HG03175 (cell line): ENCODE results near the gene DPCD.
A peak's percentile ranks its signal among the peaks of the same experiment; 100 is the strongest.

Experiments
- ATAC-seq: cut with Tn5 transposase; IDR thresholded peaks from one replicate; pipeline ENCODE4 v1.9.1; 2021; ENCODE audit warnings: mild to moderate bottlenecking, moderate library complexity; ENCODE audit not compliant: unreplicated experiment

The DPCD gene

DNA sequence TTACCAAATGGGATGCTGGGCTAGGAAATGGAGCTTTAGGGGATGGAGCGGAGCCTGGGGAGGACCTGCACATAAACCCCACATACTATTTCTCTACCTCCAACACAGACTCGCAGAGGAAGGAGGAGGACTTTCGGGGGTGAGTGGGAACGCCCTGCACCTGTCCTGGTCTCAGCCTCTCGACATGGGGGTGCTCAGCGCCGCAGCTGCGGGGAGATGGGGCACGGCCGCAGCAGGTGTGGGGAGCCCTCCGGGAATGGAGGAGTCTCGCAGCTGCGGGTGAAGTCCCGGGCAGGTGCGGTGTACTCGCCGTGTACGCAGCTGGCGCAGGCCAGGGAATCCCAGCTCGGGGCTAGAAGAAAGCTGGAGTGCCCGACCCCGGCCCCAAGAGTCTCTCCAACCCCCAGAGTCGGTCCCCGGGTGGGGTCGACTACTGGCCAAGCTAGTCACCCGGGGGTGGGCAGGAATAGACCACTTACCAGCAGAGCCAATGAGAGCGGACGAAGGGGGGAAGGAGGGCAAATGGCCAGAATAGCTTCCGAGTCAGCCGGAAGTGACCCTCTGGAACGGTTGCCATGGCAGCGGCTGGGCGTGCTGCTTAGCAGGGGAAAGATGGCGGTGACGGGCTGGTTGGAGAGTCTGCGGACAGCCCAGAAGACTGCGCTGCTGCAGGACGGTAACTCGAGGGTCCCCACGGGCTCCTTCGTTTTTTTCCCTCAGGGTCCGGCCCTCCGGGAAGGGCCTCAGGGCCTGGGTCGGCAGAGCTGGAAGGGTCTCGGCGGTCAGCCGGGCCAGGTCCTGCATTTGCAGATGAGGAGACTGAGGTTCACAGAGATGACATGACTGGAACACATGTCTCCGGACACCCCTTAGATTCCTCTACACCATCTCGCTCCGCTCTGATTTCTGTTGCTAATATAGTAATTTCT lies at the start of gene DPCD, which contains the start of gene POLL:
Gene DPCD (plus strand): TSS at position 597 of the 929 bp plus-strand sequence. CDS start 16 bp downstream, at position 613.
Gene POLL (minus strand): TSS at position 533 of the 929 bp plus-strand sequence. CDS start 897 bp downstream, outside the sequence.
- peak; percentile 96 for ATAC-seq

DNA sequence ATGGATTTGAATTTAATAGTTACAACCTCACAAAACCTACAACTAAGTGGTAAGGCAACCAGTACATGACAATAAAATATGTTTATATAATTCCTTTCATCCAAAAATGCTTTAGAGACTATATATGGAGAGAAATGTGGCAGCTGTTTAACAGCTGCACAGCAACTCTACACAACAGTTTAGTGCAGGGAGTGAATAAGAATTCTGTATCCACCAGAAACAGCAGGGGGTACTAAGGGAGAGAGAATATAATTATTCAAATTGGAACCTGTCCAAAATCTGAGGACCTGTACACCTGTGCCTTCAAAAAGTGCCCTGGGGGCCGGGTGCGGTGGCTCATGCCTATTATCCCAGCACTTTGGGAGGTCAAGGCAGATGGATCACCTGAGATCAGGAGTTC lies 49.7 kb upstream of the DPCD start:
- ATAC-seq: no peak

DNA sequence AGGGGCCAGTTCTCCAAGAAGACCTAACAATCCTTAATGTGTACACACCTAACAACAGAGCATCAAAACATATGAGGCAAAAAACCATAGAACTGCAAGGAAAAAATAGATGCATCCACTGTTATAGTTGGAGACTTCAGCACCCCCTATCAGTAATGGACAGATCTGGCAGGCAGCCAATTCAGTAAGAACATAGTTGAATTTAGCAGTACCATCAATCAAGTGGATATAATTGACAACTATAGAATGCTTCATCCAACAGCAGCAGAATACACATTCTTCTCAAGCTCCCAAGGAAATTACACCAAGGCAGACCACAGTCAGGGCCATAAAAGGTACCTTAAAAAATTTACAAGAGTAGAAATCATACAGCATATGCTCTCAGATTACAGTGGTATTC lies 42.2 kb upstream of the DPCD start:
- no peak for ATAC-seq

DNA sequence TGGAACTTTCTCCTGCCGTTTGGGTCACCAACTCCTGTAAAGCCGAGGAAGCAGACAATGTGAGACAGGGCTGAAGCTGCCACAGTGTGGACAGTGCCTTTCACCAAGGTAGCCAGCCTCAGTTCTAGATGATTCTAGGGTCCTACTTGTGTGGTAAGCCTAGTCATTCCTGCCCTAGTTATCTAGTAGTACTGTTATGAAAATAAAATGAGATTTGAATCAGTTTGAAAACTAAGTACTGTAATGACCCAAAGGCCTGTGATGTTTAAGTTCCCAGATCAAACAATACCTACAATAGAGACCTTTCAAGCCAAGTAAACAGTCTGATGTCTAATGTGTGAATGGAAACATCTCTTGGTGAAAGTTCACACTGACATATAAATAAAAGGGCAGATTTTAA lies 37.2 kb upstream of the DPCD start:
- ATAC-seq: no peak

DNA sequence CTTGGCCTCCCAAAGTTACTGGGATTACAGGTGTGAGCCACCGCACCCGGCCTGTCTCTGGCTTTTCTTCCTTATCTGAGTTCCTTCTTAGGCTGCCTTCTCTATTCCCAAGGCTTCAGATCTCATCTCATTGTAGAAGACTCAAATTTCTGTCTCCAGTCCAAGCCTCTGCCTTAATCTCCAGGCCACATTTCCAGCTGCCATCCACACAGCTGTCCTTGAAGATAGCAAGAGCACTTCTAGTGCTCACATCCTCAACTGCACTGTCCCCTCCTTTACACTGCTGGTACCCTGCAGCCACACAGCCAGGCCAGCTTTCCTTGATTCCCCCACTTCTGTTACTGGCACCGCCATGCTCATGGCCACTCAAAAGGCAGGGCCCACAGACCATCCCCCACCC lies 35.7 kb upstream of the DPCD start:
- ATAC-seq: no peak

DNA sequence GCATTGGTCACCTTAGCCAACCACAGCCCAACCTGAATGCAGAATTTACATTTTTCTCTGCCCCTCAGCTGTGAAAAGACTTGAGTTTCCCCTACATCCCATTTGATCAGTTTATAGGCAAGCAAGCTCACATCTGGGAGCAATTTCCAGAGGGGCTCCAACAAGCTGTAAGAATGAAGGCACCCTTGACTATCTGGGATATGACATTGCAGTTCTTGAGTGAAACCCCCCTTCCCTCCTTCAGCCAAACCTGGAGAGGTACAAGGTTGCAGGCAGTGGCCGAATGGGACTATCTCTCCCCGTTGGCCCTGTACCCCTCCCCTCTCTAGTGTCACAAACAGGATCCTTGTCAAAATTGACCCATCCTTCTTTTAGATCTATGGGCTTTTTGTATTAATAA lies 30.6 kb upstream of the DPCD start:
- no peak for ATAC-seq

DNA sequence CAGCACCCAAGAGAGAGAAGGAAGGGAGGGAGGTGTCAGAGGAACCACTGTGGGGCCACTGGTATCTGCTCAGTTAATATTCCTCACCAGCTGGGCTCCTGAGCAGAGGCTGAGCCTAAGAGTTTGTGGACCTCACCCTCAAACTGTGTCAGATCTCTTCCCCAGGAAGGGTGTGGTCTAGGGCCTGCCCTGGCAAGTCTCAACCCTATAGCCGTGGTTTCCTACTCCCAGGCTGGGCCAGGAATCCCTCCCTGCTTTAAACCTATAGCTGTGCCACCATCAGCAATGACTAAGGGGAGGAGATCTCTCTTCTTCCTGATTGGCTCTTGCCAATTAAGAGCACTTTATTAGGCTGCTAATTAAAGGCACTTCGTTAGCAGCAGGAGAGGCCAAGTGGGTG lies 29.9 kb upstream of the DPCD start:
- no peak for ATAC-seq

DNA sequence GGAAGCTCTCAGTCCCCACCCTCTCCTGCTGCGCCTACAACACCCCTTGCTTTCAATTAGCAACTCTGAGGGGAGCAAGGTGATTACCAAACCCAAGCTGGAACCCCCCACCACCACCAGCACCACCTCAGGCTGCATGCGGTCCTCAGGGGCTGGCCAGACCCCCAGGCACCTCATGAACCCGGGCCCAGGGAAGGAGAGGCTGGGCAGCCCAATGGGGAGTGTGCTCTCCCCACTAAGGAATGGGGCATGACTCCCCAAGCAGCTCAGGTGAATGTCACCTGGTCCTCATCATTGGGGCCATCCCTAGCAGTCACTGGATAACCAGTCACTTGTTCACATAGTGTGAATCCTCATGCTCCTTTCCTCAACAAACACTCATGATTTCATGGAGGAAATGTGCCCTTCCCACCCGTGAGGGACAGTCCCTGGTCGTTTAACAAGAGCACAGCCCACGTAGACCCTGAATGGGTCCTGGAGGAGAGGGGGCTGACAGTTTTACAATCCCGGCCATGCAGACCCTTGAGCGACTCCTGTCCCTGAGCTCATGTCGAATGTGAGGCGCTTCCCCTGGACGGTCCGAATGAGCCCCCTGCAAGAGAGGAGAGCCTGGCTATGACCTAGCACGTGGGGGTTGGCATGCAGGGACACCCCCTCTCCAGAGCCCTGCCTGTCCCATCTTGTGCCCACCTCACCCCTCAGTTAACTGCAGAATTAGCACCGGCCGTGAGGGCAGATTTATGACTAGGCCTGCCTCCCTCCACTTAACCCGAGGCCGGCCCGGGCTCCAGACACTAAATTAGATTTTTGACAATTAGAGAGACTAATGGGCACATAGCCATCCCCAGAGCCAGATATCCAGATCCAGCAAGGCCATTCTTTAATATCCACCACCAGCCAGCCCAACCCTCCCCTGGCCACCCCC lies 29.2 kb upstream of the DPCD start:
- no peak for ATAC-seq

DNA sequence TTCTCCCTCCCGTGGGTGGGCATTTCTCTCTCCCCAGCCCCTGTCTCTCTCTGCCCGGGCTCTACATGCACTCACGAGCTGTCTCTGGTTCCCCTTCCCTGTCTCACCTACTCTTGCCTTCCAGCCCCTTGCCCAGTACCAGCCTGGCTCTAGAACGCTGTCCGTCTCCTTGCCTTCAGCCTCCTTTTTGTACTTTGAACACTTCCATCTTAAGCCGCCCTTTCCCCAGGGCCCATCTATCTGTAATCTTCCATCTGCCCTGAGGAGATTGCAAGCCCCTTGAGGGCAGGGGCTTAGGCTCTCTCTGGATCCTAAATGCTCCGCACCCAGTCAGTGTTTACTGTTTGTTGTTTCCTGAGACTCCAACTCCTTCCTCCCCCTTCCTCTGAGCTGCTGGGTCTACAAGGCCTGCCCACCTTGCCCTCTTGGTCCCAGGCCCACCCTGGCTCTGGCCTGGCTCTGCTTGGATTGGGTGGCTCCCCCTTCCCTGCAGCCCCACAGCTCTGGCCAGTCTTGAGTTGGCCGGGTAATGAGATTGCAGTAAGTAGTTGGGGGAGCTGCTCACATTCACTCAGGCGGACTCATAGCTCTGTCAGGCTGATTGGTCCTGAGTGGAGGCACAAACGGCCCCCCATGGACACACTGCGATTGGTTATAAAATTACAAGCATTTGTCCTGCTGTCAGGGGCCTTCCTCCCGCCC lies 28.4 kb upstream of the DPCD start:
- ATAC-seq: no peak

DNA sequence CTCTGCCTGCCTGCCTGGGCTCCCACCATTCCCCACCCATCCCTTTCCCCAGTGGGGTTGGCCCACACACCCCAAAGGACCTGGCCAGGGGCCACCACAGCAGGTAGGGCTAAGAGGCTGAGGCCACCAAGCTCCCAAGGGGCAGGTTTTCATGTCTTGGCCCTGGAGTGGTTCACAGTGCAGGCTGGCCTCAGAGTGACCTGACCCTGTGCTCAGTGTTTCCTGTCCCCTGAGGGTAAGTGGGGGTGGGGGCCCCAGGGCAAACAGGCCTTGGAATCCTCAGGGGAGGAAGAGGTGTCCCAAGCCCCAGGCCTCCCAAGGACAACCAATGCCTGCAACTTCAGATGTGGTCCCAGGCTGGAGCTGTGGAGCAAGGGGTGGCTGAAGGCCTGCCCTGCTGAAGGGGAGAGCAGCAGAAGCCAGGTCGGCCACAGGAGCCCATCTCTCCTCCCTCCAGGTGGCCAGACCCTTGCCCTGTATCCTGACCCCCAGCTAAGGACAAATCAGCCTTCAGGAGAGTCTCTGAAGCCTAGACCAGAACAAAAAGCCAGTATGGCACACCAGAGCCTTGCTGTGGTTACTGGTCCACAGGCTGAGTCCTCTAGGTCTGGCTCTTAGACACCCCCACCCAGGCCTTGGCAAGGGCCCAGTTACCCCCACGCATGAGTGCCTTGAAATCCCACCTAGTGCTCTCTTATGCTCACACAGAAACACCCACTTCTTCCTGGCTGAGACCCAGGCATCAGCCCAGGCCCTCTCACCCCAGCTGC lies 27.6 kb upstream of the DPCD start:
- ATAC-seq: no peak

DNA sequence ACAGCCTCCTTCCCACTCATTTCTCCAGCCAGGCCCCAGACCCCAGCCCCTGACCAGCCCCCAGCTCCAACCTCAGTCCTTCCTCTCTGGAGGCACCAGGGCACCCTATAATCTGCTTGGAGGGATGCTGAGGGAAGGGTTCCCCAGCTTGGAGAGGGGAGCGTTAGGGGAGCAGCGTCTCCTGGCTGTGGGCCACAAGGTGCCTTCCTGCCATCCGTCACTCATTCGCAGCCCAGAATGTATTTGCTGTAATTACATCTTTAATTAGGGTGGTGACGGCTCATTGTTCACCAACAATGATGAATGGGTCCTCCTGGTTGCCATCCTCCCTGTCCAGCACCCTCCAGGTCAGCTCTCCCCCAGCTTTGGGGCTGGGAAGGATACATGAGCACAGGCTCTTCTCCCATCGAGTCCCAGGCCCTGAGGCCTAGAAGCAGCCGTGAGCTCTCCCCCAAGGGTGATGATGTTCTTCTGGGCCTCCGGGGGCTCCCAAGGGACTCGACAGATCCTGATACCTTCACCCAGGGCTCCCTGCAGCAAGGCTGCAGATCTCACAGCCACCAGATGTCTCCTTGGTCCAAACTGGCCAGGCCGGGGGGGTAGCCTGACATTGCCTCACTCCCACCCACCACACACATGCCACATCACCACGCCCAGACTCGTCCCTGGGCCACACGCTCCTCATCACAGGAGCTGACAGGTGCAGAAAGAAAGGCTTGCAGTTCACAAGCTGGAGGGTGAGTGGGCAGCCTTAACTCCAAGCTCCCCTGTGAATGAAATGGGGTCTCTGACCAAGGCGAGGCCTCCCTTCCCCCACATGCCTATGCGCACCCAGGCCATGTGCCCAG lies 26.8 kb upstream of the DPCD start:
- no peak for ATAC-seq

DNA sequence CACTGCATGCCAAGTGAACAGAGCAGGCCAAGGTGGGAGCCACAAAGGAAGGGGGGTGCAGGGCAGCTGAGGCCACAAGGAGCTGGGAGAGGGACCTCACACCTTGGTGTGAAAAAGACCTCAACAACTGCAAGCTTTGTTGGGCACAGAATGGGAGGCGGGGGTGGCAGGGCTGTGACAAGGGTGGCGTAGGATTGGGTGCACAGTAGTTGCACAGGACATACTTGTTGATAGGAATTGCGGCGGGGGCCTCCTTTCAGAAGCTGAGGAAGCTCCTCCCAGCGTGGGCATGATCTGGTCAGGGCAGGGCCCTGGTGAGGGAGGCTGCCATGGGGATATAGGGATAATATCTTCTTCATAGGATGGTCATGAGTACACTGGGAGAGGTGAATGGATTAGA lies 25.9 kb upstream of the DPCD start:
- no peak for ATAC-seq

DNA sequence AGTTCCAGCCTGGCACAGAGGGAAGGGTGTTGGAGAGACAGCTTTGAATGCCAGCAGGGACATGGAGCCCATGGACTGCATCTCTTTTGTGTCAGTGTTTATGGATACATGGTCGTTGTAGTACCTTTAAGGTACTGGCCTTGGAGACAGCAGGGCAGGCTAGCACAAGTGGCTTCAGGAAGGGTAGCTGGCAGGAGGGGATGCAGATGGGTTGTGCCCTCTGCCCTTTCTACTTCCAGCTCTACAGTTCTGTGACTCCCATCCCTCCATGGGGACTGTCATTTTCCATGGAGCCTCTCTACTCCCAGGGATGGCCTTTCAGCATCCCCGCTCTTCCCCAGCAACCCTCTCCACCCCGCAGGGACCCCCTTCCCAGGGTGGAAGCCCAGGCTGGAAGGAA lies 25.1 kb upstream of the DPCD start:
- ATAC-seq: no peak

DNA sequence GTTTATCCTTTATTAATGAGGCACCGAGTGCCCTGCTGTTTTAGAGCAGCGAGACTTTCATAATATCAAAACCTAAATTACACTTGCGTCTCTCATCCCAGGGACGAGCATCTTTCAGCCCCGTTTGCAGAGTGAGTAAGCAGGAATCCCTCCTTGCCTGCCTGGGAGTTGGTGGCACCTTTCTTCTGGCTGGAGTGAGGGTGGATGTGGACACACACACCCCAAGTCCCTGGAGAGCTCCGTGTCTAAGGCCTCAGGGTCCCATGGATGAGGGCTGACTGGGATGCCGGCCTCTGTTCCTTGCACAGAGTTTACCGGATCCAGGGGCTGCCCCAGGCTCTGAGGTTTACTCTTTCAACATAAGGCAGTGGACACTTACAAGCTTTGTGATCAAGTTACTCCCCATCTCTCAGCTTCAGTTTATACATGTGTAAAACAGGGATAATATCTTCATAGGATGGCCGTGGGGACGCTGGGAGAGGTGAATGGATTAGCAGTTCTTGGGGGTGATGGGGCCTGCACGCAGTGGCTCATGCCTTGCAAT lies 24.6 kb upstream of the DPCD start:
- ATAC-seq: no peak

DNA sequence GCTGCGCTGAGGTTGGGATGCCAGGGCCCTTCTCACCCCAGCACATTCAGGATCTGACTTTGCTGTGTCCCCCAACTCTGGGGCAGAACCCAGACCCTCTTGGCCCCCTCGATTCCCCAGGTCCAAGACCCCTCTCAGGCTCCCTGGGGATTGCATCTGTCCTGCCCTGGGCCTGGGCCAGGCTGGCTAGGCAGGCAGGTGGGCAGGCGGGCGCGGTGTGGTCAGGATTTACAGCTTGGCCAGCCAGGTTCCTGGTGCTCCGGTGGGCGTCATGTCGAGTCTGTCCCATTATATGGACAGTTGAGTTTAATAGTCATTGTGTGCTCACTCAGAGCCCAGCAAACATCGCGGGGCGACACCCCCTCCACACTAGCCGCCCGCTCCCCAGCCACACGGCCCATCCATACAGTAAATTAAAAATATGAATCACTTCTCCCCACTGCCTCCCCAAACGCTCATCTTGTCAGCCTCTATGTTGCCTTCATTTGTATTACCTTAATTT lies 23.6 kb upstream of the DPCD start:
- ATAC-seq: no peak

DNA sequence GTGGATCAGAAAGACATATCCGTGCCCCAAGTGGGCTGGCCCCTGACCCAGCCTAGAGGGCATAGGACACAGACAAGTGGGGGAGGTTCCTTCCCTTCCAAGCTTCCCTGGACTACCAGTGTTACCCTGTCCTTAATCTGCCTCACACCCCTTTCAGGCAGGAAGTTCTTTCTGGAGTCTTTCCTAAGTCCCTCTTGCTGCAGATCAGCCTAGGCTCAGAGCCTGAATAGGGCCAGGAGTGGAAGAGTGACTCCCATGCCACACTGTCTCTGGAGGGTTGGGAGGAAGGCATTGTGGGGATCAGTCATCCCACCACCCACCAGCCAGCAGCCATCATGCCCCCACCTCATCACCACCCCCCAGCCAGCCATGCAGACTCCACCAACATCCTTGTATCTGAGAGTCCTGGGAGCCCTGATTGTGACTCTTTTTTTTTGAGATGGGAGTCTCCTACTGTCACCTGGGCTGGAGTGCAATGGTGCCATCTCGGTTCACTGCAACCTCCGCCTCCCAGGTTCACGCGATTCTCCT lies 22.7 kb upstream of the DPCD start:
- no peak for ATAC-seq

DNA sequence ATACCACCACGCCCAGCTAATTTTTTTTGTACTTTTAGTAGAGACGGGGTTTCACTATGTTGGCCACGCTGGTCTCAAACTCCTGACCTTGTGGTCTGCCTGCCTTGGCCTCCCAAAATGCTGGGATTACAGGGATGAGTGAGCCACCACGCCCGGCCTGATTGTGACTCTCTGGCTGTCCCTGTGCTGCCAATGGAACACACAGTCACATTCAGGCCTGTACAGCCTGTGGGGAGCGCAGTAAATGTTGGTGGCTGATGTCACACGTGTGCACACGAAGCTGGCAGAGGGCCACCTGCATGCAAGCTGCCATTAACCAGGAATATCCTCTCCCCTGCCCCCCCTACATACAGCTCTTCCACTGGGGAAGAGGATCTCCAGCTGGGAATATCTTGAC lies 22.2 kb upstream of the DPCD start:
- ATAC-seq: no peak

DNA sequence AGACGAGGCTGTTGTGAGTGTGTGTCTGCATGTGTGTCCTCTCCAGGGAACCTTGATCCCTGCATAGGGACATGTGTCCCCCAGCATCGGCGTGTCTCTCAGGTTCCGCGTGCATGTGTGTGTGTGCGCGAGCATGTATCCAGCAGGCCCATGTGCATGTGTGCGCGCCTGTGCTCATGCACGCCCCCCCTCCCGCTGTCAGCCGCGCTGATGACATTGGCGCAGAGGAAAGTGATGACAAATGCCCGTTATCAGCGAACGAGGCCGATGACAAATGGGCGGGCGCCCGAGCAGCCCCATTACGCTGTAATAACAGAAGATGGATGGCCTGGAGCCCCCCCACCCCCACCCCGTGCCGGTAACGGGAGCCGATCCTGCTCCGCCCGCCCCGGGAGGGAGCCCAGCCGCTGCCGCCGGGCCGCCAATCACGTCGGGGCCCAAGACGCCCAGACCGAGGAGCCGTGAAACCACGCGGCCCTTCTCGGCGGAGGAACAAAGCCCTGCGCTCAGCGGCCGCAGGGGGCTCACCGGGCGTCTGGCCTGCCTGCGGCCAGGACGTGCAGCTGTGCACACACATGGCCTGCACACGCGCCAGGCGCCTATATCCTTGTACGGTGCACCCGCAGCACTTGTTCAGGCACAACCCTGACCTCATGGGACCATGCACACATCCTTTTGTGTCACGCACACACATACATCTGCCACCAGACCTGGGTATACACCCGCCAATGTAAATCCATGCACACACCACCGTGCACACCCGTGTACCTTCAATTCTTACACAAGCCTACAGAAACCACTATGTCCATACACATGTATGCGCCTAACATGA lies 21.6 kb upstream of the DPCD start:
- no peak for ATAC-seq
